ENCODE results near the gene APOL4.
A peak's percentile ranks its signal among the peaks of the same experiment; 100 is the strongest.
"Not testable (repeated sequence)": the region's sequence is repeated elsewhere in the genome, so short reads cannot be mapped to it uniquely, and the experiment has no call there.

APOL4 gene

GRCh38 chr22:36238373-36239149 lies 37.0 kb upstream of the APOL4 start:
- H3K4me3 ChIP-seq (ENCODE audit: low read length) = peak overlapping the region; percentile 79
- peak overlapping the region; percentile 84 for H3K9ac ChIP-seq (ENCODE audit: low read depth, low read length)
- no peaks in the 10 kb centered on the region for H3K27me3 ChIP-seq (ENCODE audit: control insufficient read depth, insufficient read depth, low read length)
- H3K36me3 ChIP-seq (ENCODE audit: insufficient read depth, low read length) = peaks cover 4% of the 10 kb centered on the region
- H3K4me2 ChIP-seq (ENCODE audit: low read length) = peak overlapping the region; percentile 100
- H3K4me1 ChIP-seq (ENCODE audit: control insufficient read depth, insufficient read depth, low read length) = peaks cover 28% of the 10 kb centered on the region
- H3K9me3 ChIP-seq (replicated peaks; ENCODE audit: low read length) = no peaks in the 10 kb centered on the region

GRCh38 chr22:36237462-36238372 lies 36.1 kb upstream of the APOL4 start:
- Histone ChIP-seq H3K36me3 (ENCODE audit: insufficient read depth, low read length) (peaks cover 13% of the 10 kb centered on the region), H3K9me3 (replicated peaks; ENCODE audit: low read length) (no peaks in the 10 kb centered on the region), H3K4me2 (ENCODE audit: low read length) (peak overlapping the region; percentile 100), H3K9ac (ENCODE audit: low read depth, low read length) (peak overlapping the region; percentile 84), H3K4me3 (ENCODE audit: low read length) (peak overlapping the region; percentile 79), H3K27me3 (ENCODE audit: control insufficient read depth, insufficient read depth, low read length) (no peaks in the 10 kb centered on the region), H3K4me1 (ENCODE audit: control insufficient read depth, insufficient read depth, low read length) (peaks cover 28% of the 10 kb centered on the region)

- Histone ChIP-seq H3K9me3 (replicated peaks; ENCODE audit: low read length) (no peaks in the 10 kb centered on the region), H3K4me2 (ENCODE audit: low read length) (peak overlapping the region; percentile 100), H3K9ac (ENCODE audit: low read depth, low read length) (peak overlapping the region; percentile 84), H3K36me3 (ENCODE audit: insufficient read depth, low read length) (peaks cover 23% of the 10 kb centered on the region), H3K27me3 (ENCODE audit: control insufficient read depth, insufficient read depth, low read length) (no peaks in the 10 kb centered on the region), H3K4me1 (ENCODE audit: control insufficient read depth, insufficient read depth, low read length) (peaks cover 28% of the 10 kb centered on the region), H3K4me3 (ENCODE audit: low read length) (peak overlapping the region; percentile 79)
Observed at GRCh38 chr22:36236388-36237319, 35.0 kb upstream of the APOL4 start.

GRCh38 chr22:36235585-36235984 lies 34.0 kb upstream of the APOL4 start:
- Histone ChIP-seq H3K9ac (ENCODE audit: low read depth, low read length) (no peak overlapping the region), H3K4me2 (ENCODE audit: low read length) (no peak overlapping the region), H3K27me3 (ENCODE audit: control insufficient read depth, insufficient read depth, low read length) (no peaks in the 10 kb centered on the region), H3K9me3 (replicated peaks; ENCODE audit: low read length) (no peaks in the 10 kb centered on the region), H3K4me1 (ENCODE audit: control insufficient read depth, insufficient read depth, low read length) (peaks cover 28% of the 10 kb centered on the region), H3K4me3 (ENCODE audit: low read length) (no peak overlapping the region), H3K36me3 (ENCODE audit: insufficient read depth, low read length) (peaks cover 33% of the 10 kb centered on the region)

GRCh38 chr22:36234919-36235318 lies 33.3 kb upstream of the APOL4 start:
- Histone ChIP-seq H3K4me1 (ENCODE audit: control insufficient read depth, insufficient read depth, low read length) (peaks cover 25% of the 10 kb centered on the region), H3K4me3 (ENCODE audit: low read length) (no peak overlapping the region), H3K9me3 (replicated peaks; ENCODE audit: low read length) (no peaks in the 10 kb centered on the region), H3K4me2 (ENCODE audit: low read length) (no peak overlapping the region), H3K9ac (ENCODE audit: low read depth, low read length) (no peak overlapping the region), H3K36me3 (ENCODE audit: insufficient read depth, low read length) (peaks cover 40% of the 10 kb centered on the region), H3K27me3 (ENCODE audit: control insufficient read depth, insufficient read depth, low read length) (no peaks in the 10 kb centered on the region)

- no peak overlapping the region for H3K9ac ChIP-seq (ENCODE audit: low read depth, low read length)
- H3K27me3 ChIP-seq (ENCODE audit: control insufficient read depth, insufficient read depth, low read length) = no peaks in the 10 kb centered on the region
- H3K4me1 ChIP-seq (ENCODE audit: control insufficient read depth, insufficient read depth, low read length) = peaks cover 21% of the 10 kb centered on the region
- H3K36me3 ChIP-seq (ENCODE audit: insufficient read depth, low read length) = peaks cover 40% of the 10 kb centered on the region
- no peak overlapping the region for H3K4me3 ChIP-seq (ENCODE audit: low read length)
- H3K4me2 ChIP-seq (ENCODE audit: low read length) = no peak overlapping the region
- no peaks in the 10 kb centered on the region for H3K9me3 ChIP-seq (replicated peaks; ENCODE audit: low read length)
Observed at GRCh38 chr22:36234213-36234612, 32.6 kb upstream of the APOL4 start.

- no peaks in the 10 kb centered on the region for H3K27me3 ChIP-seq (ENCODE audit: control insufficient read depth, insufficient read depth, low read length)
- no peak overlapping the region for H3K4me3 ChIP-seq (ENCODE audit: low read length)
- peaks cover 43% of the 10 kb centered on the region for H3K36me3 ChIP-seq (ENCODE audit: insufficient read depth, low read length)
- no peak overlapping the region for H3K4me2 ChIP-seq (ENCODE audit: low read length)
- peaks cover 21% of the 10 kb centered on the region for H3K4me1 ChIP-seq (ENCODE audit: control insufficient read depth, insufficient read depth, low read length)
- no peak overlapping the region for H3K9ac ChIP-seq (ENCODE audit: low read depth, low read length)
- no peaks in the 10 kb centered on the region for H3K9me3 ChIP-seq (replicated peaks; ENCODE audit: low read length)
Observed at GRCh38 chr22:36233796-36234195, 32.2 kb upstream of the APOL4 start.

GRCh38 chr22:36232715-36233401 lies 31.2 kb upstream of the APOL4 start:
- Histone ChIP-seq H3K4me3 (ENCODE audit: low read length) (no peak overlapping the region), H3K4me1 (ENCODE audit: control insufficient read depth, insufficient read depth, low read length) (peaks cover 12% of the 10 kb centered on the region)

GRCh38 chr22:36231051-36231450 lies 29.4 kb upstream of the APOL4 start:
- H3K9ac ChIP-seq (ENCODE audit: low read depth, low read length); H3K9me3 ChIP-seq (replicated peaks; ENCODE audit: low read length); H3K4me2 ChIP-seq (ENCODE audit: low read length); H3K4me3 ChIP-seq (ENCODE audit: low read length); H3K27me3 ChIP-seq (ENCODE audit: control insufficient read depth, insufficient read depth, low read length); H3K4me1 ChIP-seq (ENCODE audit: control insufficient read depth, insufficient read depth, low read length): not testable (repeated sequence)
- H3K36me3 ChIP-seq (ENCODE audit: insufficient read depth, low read length) = peaks cover 50% of the 10 kb centered on the region

More at GRCh38 chr22:36232715-36233401, 31.2 kb upstream of the APOL4 start:
- Histone ChIP-seq H3K36me3 (ENCODE audit: insufficient read depth, low read length) (peaks cover 47% of the 10 kb centered on the region), H3K9me3 (replicated peaks; ENCODE audit: low read length) (no peaks in the 10 kb centered on the region), H3K27me3 (ENCODE audit: control insufficient read depth, insufficient read depth, low read length) (no peaks in the 10 kb centered on the region), H3K4me2 (ENCODE audit: low read length) (no peak overlapping the region), H3K9ac (ENCODE audit: low read depth, low read length) (no peak overlapping the region)

- not testable (repeated sequence) for H3K9me3 ChIP-seq (replicated peaks; ENCODE audit: low read length); H3K4me2 ChIP-seq (ENCODE audit: low read length); H3K4me1 ChIP-seq (ENCODE audit: control insufficient read depth, insufficient read depth, low read length); H3K4me3 ChIP-seq (ENCODE audit: low read length); H3K27me3 ChIP-seq (ENCODE audit: control insufficient read depth, insufficient read depth, low read length); H3K9ac ChIP-seq (ENCODE audit: low read depth, low read length)
- peaks cover 50% of the 10 kb centered on the region for H3K36me3 ChIP-seq (ENCODE audit: insufficient read depth, low read length)
Observed at GRCh38 chr22:36229649-36230048, 28.0 kb upstream of the APOL4 start.
